ENCODE results near the gene UBE2S.

Gene UBE2S

DNA sequence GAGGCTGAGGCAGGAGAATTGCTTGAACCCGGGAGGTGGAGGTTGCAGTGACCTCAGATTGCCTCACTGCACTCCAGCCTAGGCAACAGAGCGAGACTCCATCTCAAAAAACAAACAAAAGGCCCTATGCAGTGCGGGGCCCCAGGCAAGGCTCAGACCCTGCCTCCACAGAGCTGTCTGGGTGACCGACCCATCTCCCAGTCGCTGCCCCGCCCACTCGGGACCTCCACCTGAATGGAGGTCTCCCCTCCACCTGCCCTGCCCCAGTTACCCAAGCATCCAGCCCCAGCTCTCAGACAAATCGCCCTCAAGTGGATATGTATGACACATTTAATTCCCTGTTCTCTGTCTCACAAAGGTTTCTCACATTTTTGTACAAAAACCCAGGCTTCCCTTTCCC is 42.3 kb downstream of the UBE2S start:
- DNase-seq (ENCODE audit: low read depth), result no peak
- H3K4me3 ChIP-seq (ENCODE audit: low read length), result no peak overlapping the region
- TF ChIP-seq, protein P1, sequence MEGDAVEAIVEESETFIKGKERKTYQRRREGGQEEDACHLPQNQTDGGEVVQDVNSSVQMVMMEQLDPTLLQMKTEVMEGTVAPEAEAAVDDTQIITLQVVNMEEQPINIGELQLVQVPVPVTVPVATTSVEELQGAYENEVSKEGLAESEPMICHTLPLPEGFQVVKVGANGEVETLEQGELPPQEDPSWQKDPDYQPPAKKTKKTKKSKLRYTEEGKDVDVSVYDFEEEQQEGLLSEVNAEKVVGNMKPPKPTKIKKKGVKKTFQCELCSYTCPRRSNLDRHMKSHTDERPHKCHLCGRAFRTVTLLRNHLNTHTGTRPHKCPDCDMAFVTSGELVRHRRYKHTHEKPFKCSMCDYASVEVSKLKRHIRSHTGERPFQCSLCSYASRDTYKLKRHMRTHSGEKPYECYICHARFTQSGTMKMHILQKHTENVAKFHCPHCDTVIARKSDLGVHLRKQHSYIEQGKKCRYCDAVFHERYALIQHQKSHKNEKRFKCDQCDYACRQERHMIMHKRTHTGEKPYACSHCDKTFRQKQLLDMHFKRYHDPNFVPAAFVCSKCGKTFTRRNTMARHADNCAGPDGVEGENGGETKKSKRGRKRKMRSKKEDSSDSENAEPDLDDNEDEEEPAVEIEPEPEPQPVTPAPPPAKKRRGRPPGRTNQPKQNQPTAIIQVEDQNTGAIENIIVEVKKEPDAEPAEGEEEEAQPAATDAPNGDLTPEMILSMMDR (conservative IDR thresholded peaks at IDR 0.05; ENCODE audit: low read depth, low read length), result no peak

DNA sequence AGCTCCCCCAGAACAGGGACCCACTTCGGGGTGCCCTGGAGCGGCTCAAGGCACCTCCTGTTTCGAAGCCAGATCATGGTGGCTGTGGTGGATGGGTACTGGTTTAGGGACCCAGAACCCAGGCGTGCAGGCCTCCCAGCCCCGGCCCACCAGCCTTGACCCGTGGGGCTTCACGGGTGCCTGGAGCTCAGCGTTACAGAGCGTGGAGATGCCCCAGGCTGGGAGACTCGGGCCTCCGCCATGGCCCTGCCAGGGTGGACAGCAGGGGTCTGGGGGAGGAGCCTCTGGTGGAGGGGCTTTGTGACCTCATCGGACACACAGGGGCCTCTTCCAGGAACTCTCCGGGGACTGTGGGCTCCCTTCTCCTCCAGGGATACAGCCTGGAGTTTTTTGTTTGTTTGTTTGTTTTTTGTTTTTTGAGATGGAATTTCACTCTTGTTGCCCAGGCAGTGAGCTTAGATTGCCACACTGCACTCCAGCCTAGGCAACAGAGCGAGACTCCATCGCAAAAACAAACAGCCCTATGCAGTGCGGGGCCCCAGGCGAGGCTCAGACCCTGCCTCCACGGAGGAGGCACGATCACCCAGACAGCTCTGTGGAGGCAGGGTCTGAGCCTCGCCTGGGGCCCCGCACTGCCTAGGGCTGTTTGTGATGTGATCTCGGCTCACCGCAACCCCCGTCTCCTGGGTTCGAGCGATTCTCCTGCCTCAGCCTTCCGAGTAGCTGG is 44.4 kb downstream of the UBE2S start, which contains the start of gene GARIN5B:
GARIN5B (minus strand) TSS at position 271 of the 727 bp plus-strand sequence; CDS start at position 77, 194 bp downstream.
- no peak for DNase-seq (ENCODE audit: low read depth)
- H3K4me3 ChIP-seq (ENCODE audit: low read length), result no peak within 1 kb of the TSS
- TF ChIP-seq, protein P1 (conservative IDR thresholded peaks at IDR 0.05; ENCODE audit: low read depth, low read length), result no peak

DNA sequence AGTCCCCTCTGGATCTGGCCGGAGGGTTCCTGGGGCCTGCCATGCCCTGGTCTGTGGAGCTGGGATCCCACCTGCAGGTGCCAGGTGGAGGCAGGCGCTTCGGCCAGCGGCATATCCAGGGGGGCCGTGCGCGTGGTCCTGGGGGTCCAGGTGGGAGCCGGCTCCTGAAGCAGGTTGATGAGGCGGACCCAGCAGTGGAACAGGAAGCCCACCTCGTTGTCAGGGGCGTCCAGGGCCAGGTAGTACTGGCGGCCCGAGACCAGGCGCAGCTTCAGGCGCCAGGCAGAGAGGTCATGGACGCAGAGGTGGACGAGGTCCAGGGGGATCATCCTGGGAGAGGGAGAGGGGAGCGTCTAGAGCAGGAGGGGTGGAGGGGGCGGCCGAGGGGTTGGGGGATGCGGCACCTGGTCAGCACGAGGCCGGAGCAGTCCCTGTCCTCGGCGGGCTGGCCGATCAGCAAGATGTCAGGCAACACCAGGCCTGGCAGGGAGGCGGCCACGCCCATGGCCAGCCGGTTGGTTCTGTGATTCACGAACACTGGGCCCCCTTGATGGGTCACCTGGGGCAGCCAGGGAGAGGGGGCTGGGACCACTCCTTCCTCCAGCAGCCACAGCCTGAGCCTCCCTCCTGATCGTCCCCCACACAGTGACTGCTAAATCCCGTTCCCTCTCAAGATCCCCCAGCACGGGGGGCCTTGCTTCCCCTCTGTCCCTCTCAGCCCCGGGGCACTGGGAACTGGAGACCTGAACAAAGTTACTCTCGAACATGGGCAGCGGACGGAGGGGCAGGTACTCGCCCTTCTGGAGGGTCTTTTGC is 45.2 kb downstream of the UBE2S start:
- DNase-seq (ENCODE audit: low read depth), result no peak
- no peak overlapping the region for H3K4me3 ChIP-seq (ENCODE audit: low read length)
- TF ChIP-seq, protein P1 (conservative IDR thresholded peaks at IDR 0.05; ENCODE audit: low read depth, low read length), result no peak

DNA sequence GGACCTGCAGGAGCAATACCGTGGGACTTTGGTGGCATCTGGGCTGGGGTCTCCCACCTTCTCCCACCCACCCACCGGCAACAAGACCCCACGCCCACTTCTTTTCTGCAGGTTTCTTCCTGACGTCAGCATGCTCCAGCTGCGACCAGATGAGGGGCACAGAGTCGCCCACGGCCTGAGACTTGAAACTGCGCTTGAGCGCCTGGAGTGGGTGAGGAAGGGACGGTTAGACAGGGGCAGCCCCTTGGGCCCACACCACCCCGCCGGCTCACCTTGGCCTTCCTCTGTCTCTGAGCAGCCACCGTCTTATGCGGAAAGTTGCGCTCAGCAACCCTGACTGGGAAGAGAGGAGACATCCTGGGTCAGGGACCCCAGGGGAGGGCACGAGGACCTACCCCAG is 46.7 kb downstream of the UBE2S start:
- no peak overlapping the region for H3K4me3 ChIP-seq (ENCODE audit: low read length)
- TF ChIP-seq, protein P1 (conservative IDR thresholded peaks at IDR 0.05; ENCODE audit: low read depth, low read length), result no peak
- no peak for DNase-seq (ENCODE audit: low read depth)

DNA sequence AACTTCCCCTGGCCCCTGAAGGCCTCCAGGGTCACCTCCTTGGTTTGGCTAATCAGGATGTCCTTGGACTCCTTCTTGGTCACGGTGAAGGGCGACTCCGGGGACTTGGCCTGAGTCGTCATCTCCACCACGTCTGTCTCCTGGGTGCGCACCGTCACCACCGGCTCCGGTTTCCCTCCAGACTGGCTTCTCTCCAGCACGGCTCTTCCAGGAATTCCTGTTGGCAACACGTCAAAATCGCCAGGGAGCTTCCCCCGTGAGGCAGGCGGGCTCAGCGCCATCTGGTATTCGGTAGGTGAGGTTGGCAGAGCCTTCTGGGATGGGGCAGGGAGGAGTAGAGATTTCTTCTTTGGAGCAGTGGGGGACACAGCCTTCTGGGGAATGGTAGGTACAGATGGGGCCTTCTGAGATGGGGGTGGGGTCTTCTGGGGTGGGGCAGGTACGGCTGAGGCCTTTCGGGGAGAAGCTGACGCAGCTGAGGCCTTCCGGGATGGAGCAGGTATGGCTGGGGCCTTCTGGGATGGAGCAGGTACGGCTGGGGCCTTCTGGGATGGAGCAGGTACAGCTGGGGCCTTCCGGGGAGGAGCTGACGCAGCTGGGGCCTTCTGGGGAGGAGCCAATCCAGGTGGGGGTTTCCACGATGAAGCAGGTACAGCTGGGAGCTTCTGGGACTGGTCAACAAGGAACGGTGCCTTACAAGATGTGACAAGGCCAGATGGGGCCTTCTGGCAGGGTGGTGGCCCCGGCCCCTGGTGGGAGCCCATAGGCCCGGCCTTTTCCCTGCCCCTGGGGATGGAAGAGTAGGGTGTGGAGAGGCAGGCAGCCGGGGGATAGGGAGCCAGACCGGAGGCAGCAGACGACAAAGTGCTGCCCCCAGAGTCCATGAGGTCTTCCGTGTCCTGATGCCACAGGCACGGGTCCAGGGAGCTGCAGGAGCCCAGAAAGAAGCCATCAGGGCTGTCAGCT is 48.4 kb downstream of the UBE2S start:
- TF ChIP-seq, protein P1 (conservative IDR thresholded peaks at IDR 0.05; ENCODE audit: low read depth, low read length), result no peak
- H3K4me3 ChIP-seq (ENCODE audit: low read length), result no peak overlapping the region
- no peak for DNase-seq (ENCODE audit: low read depth)

DNA sequence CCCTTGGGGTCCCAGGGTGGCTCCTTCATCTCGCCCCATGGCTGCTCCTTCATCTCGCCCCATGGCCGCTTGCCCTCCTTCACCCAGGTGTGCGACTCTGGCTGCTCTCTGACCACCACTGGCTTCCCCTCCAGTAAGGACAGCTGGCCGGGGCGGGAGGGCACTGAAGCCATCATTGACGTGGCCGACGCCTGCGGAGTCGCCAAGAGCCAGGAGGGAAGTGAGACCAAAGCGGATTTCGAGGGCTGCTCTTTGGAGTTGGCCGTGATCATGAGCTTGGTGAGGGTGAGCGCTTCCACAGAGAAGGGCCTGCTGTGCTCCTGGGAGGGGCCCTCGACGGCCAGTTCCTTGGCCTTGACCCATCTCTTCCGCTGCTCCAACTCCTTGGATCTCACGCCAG is 49.1 kb downstream of the UBE2S start:
- TF ChIP-seq, protein P1 (conservative IDR thresholded peaks at IDR 0.05; ENCODE audit: low read depth, low read length), result no peak
- DNase-seq (ENCODE audit: low read depth), result no peak
- H3K4me3 ChIP-seq (ENCODE audit: low read length), result no peak overlapping the region
